HEK293 (cell line): ENCODE measurements around the gene STYXL1.

Experiments
- CTCF ChIA-PET: fragments of 350-600 bp; formaldehyde crosslinking; extraction: SDS; loops from one replicate; lab custom pipeline; 2021; ENCODE audit warnings: antibody characterized with exemption; lab: Yijun Ruan, JAX
- POLR2A ChIA-PET: fragments of 300-600 bp; formaldehyde crosslinking; extraction: SDS; loops from one replicate; lab custom pipeline; 2020; ENCODE audit warnings: antibody characterized with exemption, inconsistent platforms; lab: Yijun Ruan, JAX
- H3K27ac ChIP-seq: fragments of 200-500 bp; sonication (Bioruptor generic); 2 replicates; pipeline ENCODE4 v1.5.1; 2014; ENCODE audit warnings: low read depth, low read length, control low read depth, inconsistent platforms; ENCODE audit errors: extremely low read depth
- H3K36me3 ChIP-seq, 2 experiments: fragments of 200-500 bp in 1 of 2; sonication (Bioruptor generic) in 1 of 2; 1 replicate in 1 of 2; 2 replicates in 1 of 2; pipeline ENCODE4 v1.5.1; 2014 to 2017; ENCODE audit warnings: inconsistent platforms in 2 of 2, low read length in 2 of 2; ENCODE audit not compliant: control insufficient read depth in 2 of 2, insufficient read depth in 1 of 2
- H3K4me1 ChIP-seq: fragments of 200-500 bp; sonication (Bioruptor generic); 2 replicates; pipeline ENCODE4 v1.5.1; 2014; ENCODE audit warnings: mild to moderate bottlenecking, low read length, inconsistent platforms; ENCODE audit not compliant: control insufficient read depth, insufficient read depth
- H3K4me3 ChIP-seq: 2 replicates; pipeline ENCODE4 v1.5.1; 2011; ENCODE audit warnings: low read depth, mild to moderate bottlenecking, control low read depth, low read length, moderate library complexity
- H3K9me3 ChIP-seq: fragments of 200-500 bp; sonication (Bioruptor generic); 2 replicates; pipeline ENCODE4 v1.5.1; 2014; ENCODE audit warnings: low read depth, low read length, inconsistent platforms; ENCODE audit not compliant: control insufficient read depth, insufficient read depth
- GLI4 ChIP-seq: fragments of 450-650 bp; formaldehyde crosslinking; IDR thresholded peaks from 2 replicates; pipeline ENCODE4 v1.5.1; 2016; ENCODE audit warnings: missing biosample characterization, missing genetic modification characterization
- GLIS2 ChIP-seq: fragments of 450-650 bp; formaldehyde crosslinking; IDR thresholded peaks from 2 replicates; pipeline ENCODE4 v1.5.1; 2016; ENCODE audit warnings: missing biosample characterization, missing genetic modification characterization
- HOXC10 ChIP-seq: sonication (generic); formaldehyde crosslinking; IDR thresholded peaks from 2 replicates; pipeline ENCODE4 v1.8.1; 2023; ENCODE audit warnings: mild to moderate bottlenecking, missing genetic modification reagents
- OSR2 ChIP-seq: fragments of 450-650 bp; formaldehyde crosslinking; IDR thresholded peaks from 2 replicates; pipeline ENCODE4 v1.5.1; 2016; ENCODE audit warnings: missing biosample characterization, missing genetic modification characterization
- PRDM1 ChIP-seq: fragments of 450-650 bp; formaldehyde crosslinking; IDR thresholded peaks from 2 replicates; pipeline ENCODE4; 2016; ENCODE audit warnings: missing biosample characterization, missing genetic modification characterization
- ZFP3 ChIP-seq: fragments of 450-650 bp; formaldehyde crosslinking; IDR thresholded peaks from 2 replicates; pipeline ENCODE4 v1.5.1; 2016; ENCODE audit warnings: low read depth, missing biosample characterization, missing genetic modification characterization
- ZIC2 ChIP-seq: fragments of 450-650 bp; formaldehyde crosslinking; IDR thresholded peaks from 2 replicates; pipeline ENCODE4 v1.5.1; 2016; ENCODE audit warnings: missing biosample characterization, missing genetic modification characterization
- ZNF132 ChIP-seq: fragments of 450-650 bp; formaldehyde crosslinking; IDR thresholded peaks from 2 replicates; pipeline ENCODE4 v1.5.1; 2017; ENCODE audit warnings: missing biosample characterization, missing genetic modification characterization, borderline replicate concordance
- ZNF146 ChIP-seq: fragments of 450-650 bp; formaldehyde crosslinking; IDR thresholded peaks from 2 replicates; pipeline ENCODE4 v1.5.1; 2016; ENCODE audit warnings: missing biosample characterization, missing genetic modification characterization
- ZNF202 ChIP-seq: fragments of 450-650 bp; formaldehyde crosslinking; IDR thresholded peaks from 2 replicates; pipeline ENCODE4 v1.5.1; 2016; ENCODE audit warnings: missing biosample characterization, missing genetic modification characterization, borderline replicate concordance
- ZNF266 ChIP-seq: fragments of 450-650 bp; formaldehyde crosslinking; IDR thresholded peaks from 2 replicates; pipeline ENCODE4 v1.5.1; 2016; ENCODE audit warnings: missing biosample characterization, missing genetic modification characterization, low read depth
- ZNF324 ChIP-seq: fragments of 450-650 bp; formaldehyde crosslinking; IDR thresholded peaks from 2 replicates; pipeline ENCODE4 v1.5.1; 2016; ENCODE audit warnings: missing biosample characterization, missing genetic modification characterization
- ZNF391 ChIP-seq: fragments of 450-650 bp; formaldehyde crosslinking; IDR thresholded peaks from 2 replicates; pipeline ENCODE4 v1.5.1; 2016; ENCODE audit warnings: low read depth, missing biosample characterization, missing genetic modification characterization, borderline replicate concordance
- ZNF510 ChIP-seq: fragments of 450-650 bp; formaldehyde crosslinking; IDR thresholded peaks from 2 replicates; pipeline ENCODE4 v1.5.1; 2018; ENCODE audit warnings: mild to moderate bottlenecking, missing genetic modification characterization, missing biosample characterization; ENCODE audit not compliant: insufficient replicate concordance
- ZNF548 ChIP-seq: fragments of 450-650 bp; formaldehyde crosslinking; IDR thresholded peaks from 2 replicates; pipeline ENCODE4 v1.5.1; 2016; ENCODE audit warnings: missing biosample characterization, missing genetic modification characterization
- ZNF560 ChIP-seq: fragments of 450-650 bp; formaldehyde crosslinking; IDR thresholded peaks from 2 replicates; pipeline ENCODE4 v1.5.1; 2017; ENCODE audit warnings: missing biosample characterization, missing genetic modification characterization, borderline replicate concordance
- ZNF623 ChIP-seq: fragments of 450-650 bp; formaldehyde crosslinking; IDR thresholded peaks from 2 replicates; pipeline ENCODE4 v1.5.1; 2016; ENCODE audit warnings: missing biosample characterization, missing genetic modification characterization
- ZNF626 ChIP-seq: fragments of 450-650 bp; sonication (Bioruptor Pico); formaldehyde crosslinking; IDR thresholded peaks from 2 replicates; pipeline ENCODE4 v1.5.1; 2018; ENCODE audit warnings: missing biosample characterization, missing genetic modification characterization, inconsistent platforms
- ZNF791 ChIP-seq: fragments of 450-650 bp; formaldehyde crosslinking; IDR thresholded peaks from 2 replicates; pipeline ENCODE4 v1.5.1; 2016; ENCODE audit warnings: missing biosample characterization, missing genetic modification characterization
- TF ChIP-seq, protein P1 (sequence below): fragments of 450-650 bp; formaldehyde crosslinking; IDR thresholded peaks from 2 replicates; pipeline ENCODE4 v1.5.1; 2016; ENCODE audit warnings: missing biosample characterization, missing genetic modification characterization
- TF ChIP-seq, protein P2 (sequence below): fragments of 450-650 bp; formaldehyde crosslinking; IDR thresholded peaks from 2 replicates; pipeline ENCODE4 v1.5.1; 2016; ENCODE audit warnings: missing biosample characterization, missing genetic modification characterization

The STYXL1 gene

DNA sequence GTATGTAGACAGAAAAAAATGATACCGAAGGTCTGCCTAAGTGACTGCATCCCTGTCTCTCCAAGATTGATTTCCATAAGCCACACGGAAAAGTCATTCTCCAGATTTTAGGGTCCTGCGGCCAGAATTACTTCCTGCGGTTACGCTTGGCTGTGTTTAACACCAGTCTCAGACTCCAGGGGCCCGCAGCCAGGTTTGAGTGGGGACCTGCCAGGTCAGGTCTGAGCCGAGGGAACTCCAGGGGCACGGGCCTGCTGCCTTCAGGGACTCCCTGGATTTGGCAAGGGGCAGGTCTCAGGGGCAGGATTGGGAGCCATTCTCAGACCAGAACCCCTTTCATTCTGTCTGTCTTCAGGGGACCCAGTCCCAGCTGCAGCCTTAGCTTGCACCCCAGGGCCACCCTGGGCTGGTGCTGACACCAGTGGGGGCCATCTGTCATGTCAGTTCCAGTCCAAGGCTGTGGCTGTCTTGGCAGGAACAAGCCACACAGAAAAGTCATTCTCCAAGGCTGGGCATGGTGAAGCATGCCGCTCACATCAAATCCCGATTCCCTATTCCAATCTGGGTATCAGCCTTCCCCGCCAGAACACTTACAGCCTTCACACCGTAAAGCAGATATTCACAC is 92.4 kb downstream of the STYXL1 start:
- H3K9me3 ChIP-seq = no peaks in the 10 kb centered on the region
- no peak for TF ChIP-seq ZFP3 (tag by site-specific recombination)
- TF ChIP-seq, protein P1, sequence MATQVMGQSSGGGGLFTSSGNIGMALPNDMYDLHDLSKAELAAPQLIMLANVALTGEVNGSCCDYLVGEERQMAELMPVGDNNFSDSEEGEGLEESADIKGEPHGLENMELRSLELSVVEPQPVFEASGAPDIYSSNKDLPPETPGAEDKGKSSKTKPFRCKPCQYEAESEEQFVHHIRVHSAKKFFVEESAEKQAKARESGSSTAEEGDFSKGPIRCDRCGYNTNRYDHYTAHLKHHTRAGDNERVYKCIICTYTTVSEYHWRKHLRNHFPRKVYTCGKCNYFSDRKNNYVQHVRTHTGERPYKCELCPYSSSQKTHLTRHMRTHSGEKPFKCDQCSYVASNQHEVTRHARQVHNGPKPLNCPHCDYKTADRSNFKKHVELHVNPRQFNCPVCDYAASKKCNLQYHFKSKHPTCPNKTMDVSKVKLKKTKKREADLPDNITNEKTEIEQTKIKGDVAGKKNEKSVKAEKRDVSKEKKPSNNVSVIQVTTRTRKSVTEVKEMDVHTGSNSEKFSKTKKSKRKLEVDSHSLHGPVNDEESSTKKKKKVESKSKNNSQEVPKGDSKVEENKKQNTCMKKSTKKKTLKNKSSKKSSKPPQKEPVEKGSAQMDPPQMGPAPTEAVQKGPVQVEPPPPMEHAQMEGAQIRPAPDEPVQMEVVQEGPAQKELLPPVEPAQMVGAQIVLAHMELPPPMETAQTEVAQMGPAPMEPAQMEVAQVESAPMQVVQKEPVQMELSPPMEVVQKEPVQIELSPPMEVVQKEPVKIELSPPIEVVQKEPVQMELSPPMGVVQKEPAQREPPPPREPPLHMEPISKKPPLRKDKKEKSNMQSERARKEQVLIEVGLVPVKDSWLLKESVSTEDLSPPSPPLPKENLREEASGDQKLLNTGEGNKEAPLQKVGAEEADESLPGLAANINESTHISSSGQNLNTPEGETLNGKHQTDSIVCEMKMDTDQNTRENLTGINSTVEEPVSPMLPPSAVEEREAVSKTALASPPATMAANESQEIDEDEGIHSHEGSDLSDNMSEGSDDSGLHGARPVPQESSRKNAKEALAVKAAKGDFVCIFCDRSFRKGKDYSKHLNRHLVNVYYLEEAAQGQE (tag by site-specific recombination) = no peak; the same call in 1 of the 2 replicates
- no peak for TF ChIP-seq ZNF626 (tag by site-specific recombination)
- TF ChIP-seq ZNF202 = no peak
- no peak for TF ChIP-seq ZNF266 (tag by site-specific recombination)
- no peak for TF ChIP-seq ZNF791 (tag by site-specific recombination)
- TF ChIP-seq ZNF548 (tag by site-specific recombination) = no peak
- no peak for TF ChIP-seq ZNF623 (tag by site-specific recombination)
- no peak for TF ChIP-seq ZNF391 (tag by site-specific recombination)
- no peak for TF ChIP-seq GLI4 (tag by site-specific recombination)
- no peak for TF ChIP-seq ZNF510 (tag by site-specific recombination)
- TF ChIP-seq ZNF146 (tag by site-specific recombination) = no peak
- no peak for TF ChIP-seq ZNF560 (tag by site-specific recombination)
- no peak for TF ChIP-seq ZIC2
- TF ChIP-seq ZNF324 (tag by site-specific recombination) = no peak
- TF ChIP-seq, protein P2, sequence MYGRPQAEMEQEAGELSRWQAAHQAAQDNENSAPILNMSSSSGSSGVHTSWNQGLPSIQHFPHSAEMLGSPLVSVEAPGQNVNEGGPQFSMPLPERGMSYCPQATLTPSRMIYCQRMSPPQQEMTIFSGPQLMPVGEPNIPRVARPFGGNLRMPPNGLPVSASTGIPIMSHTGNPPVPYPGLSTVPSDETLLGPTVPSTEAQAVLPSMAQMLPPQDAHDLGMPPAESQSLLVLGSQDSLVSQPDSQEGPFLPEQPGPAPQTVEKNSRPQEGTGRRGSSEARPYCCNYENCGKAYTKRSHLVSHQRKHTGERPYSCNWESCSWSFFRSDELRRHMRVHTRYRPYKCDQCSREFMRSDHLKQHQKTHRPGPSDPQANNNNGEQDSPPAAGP = no peak
- TF ChIP-seq, all 188 proteins: peak for 0
- ChIA-PET CTCF (no interaction called here), POLR2A (no interaction called here)
- Histone ChIP-seq H3K36me3 (peaks cover 13 to 23% of the 10 kb centered on the region in 2 experiments; a peak in 2 of 3 replicates), H3K27ac (no peak overlapping the region), H3K4me1 (no peaks in the 10 kb centered on the region), H3K4me3 (no peak overlapping the region)

DNA sequence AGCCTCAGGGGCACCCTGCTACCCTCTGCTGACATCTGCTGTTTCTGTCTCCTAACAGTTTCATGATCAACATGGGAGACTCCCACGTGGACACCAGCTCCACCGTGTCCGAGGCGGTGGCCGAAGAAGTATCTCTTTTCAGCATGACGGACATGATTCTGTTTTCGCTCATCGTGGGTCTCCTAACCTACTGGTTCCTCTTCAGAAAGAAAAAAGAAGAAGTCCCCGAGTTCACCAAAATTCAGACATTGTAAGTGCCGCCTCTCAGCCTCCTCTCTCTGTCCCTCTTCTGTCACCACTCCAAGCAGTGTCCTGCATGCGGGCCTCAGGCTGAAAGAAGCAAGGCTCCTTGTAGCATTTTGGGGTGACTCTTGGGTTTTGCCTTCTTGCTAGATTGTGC is 93.9 kb downstream of the STYXL1 start:
- Histone ChIP-seq H3K9me3 (no peaks in the 10 kb centered on the region), H3K4me1 (no peaks in the 10 kb centered on the region), H3K36me3 (peaks cover 8 to 23% of the 10 kb centered on the region in 2 experiments; a peak in 2 of 3 replicates), H3K4me3 (no peak overlapping the region), H3K27ac (no peak overlapping the region)
- TF ChIP-seq OSR2 (tag by site-specific recombination) (no peak), PRDM1 (no peak), ZNF791 (tag by site-specific recombination) (no peak), HOXC10 (CRISPR knock-in tag) (no peak), GLIS2 (tag by site-specific recombination) (no peak), ZNF132 (tag by site-specific recombination) (no peak)
- POLR2A ChIA-PET = no interaction called here
- CTCF ChIA-PET = no interaction called here
